Right renal pelvis (tissue), 4 donors: ENCODE measurements around the gene ZC3HAV1. TPM values are rescaled to one million over a fixed set of nuclear protein-coding genes. Genes with fewer than 3 reads are reported as not detected.
"Not testable (repeated sequence)": the region's sequence is repeated elsewhere in the genome, so short reads cannot be mapped to it uniquely, and the experiment has no call there.

Experiments
- DNase-seq, 4 donors: peaks; one replicate each; pipeline ENCODE4 v3.0.0-alpha.2; 2013; ENCODE audit warnings: low read depth in 4 of 4, low spot score in 3 of 4, missing footprints in 1 of 4
- polyA plus RNA-seq, 4 donors: library from polyadenylated mRNA; unstranded; fragments of 120-200 nt; gene quantifications; one replicate each; pipeline ENCODE4 v1.2.1, GENCODE V29; 2013; ENCODE audit not compliant: insufficient read length in 4 of 4

The ZC3HAV1 gene
- polyA plus RNA-seq, 4 donors = 17.4 to 23.8 (median 19.8) TPM

GRCh38 chr7:139089118-139089517 lies 20.4 kb downstream of the ZC3HAV1 start:
- no peak for DNase-seq

GRCh38 chr7:139088268-139088667 lies 21.3 kb downstream of the ZC3HAV1 start:
- DNase-seq = no peak

GRCh38 chr7:139087212-139087611 lies 22.3 kb downstream of the ZC3HAV1 start:
- DNase-seq = no peak

- DNase-seq = no peak
Observed at GRCh38 chr7:139086454-139086853, 23.1 kb downstream of the ZC3HAV1 start.

- DNase-seq = no peak
Observed at GRCh38 chr7:139084709-139085108, 24.8 kb downstream of the ZC3HAV1 start.

GRCh38 chr7:139081584-139081983 lies 27.9 kb downstream of the ZC3HAV1 start:
- DNase-seq = no peak

GRCh38 chr7:139080905-139081304 lies 28.6 kb downstream of the ZC3HAV1 start:
- DNase-seq = no peak

GRCh38 chr7:139079861-139080260 lies 29.7 kb downstream of the ZC3HAV1 start:
- DNase-seq = no peak

- no peak for DNase-seq
Observed at GRCh38 chr7:139078911-139079310, 30.6 kb downstream of the ZC3HAV1 start.

- DNase-seq = no peak
Observed at GRCh38 chr7:139078399-139078798, 31.1 kb downstream of the ZC3HAV1 start.

GRCh38 chr7:139077706-139078105 lies 31.8 kb downstream of the ZC3HAV1 start:
- DNase-seq = not testable (repeated sequence)

GRCh38 chr7:139075871-139076686 lies 33.4 kb downstream of the ZC3HAV1 start:
- no peak for DNase-seq

GRCh38 chr7:139075031-139075652 lies 34.4 kb downstream of the ZC3HAV1 start:
- DNase-seq = peak; percentile 63 to 72 (median 68)

GRCh38 chr7:139072796-139073195 lies 36.7 kb downstream of the ZC3HAV1 start:
- no peak for DNase-seq

GRCh38 chr7:139071680-139072079 lies 37.8 kb downstream of the ZC3HAV1 start:
- no peak for DNase-seq

GRCh38 chr7:139068544-139069399 lies 40.7 kb downstream of the ZC3HAV1 start:
- DNase-seq = no peak

- DNase-seq = no peak
Observed at GRCh38 chr7:139066315-139066714, 43.2 kb downstream of the ZC3HAV1 start.

GRCh38 chr7:139065323-139065722 lies 44.2 kb downstream of the ZC3HAV1 start:
- no peak for DNase-seq

- no peak for DNase-seq
Observed at GRCh38 chr7:139061416-139061815, 48.1 kb downstream of the ZC3HAV1 start.

- no peak for DNase-seq
Observed at GRCh38 chr7:139060695-139061237, 48.8 kb downstream of the ZC3HAV1 start.

GRCh38 chr7:139059905-139060304 lies 49.6 kb downstream of the ZC3HAV1 start:
- no peak for DNase-seq
